Gastroesophageal sphincter (tissue), 4 donors: ENCODE measurements around the gene TMUB2. TPM values are rescaled to one million over a fixed set of nuclear protein-coding genes. Genes with fewer than 3 reads are reported as not detected.

Experiments
- ATAC-seq: fragments of 150-250 bp; one replicate; pipeline ENCODE4 v1.9.1; 2016; ENCODE audit warnings: mild to moderate bottlenecking, moderate library complexity
- H3K27ac ChIP-seq, 4 donors: fragments of 200-600 bp; sonication (generic) in 3 of 4; 1 replicate in 3 of 4; 2 replicates in 1 of 4; pipeline ENCODE4 v1.5.1; 2016 to 2019
- H3K27me3 ChIP-seq: fragments of 200-600 bp; sonication (generic); one replicate; pipeline ENCODE4 v1.5.1; 2019
- H3K36me3 ChIP-seq, 2 donors: fragments of 200-600 bp; sonication (generic); one replicate each; pipeline ENCODE4 v1.5.1; 2019; ENCODE audit warnings: control low read depth in 1 of 2
- H3K4me1 ChIP-seq, 3 donors: fragments of 200-600 bp; sonication (generic); 1 replicate in 2 of 3; 2 replicates in 1 of 3; pipeline ENCODE4 v1.5.1; 2016 to 2019; ENCODE audit warnings: control low read depth in 2 of 3
- H3K4me3 ChIP-seq, 2 donors: fragments of 200-600 bp; sonication (generic); one replicate each; pipeline ENCODE4 v1.5.1; 2019; ENCODE audit warnings: mild to moderate bottlenecking in 1 of 2, moderate library complexity in 1 of 2
- H3K9me3 ChIP-seq, 3 donors: fragments of 200-600 bp; sonication (generic); one replicate each; pipeline ENCODE4 v1.5.1; 2017 to 2019; ENCODE audit warnings: control low read depth in 2 of 3
- EP300 ChIP-seq: sonication (generic); formaldehyde crosslinking; IDR thresholded peaks from one replicate; pipeline ENCODE4 v1.6.1; 2017; ENCODE audit warnings: antibody characterized with exemption, mild to moderate bottlenecking
- POLR2A ChIP-seq, 2 donors: fragments of 450-650 bp; IDR thresholded peaks; one replicate each; pipeline ENCODE4 v1.6.1; 2017; ENCODE audit warnings: antibody characterized with exemption in 2 of 2, mild to moderate bottlenecking in 2 of 2, moderate library complexity in 1 of 2
- POLR2AphosphoS5 ChIP-seq: sonication (generic); formaldehyde crosslinking; IDR thresholded peaks from one replicate; pipeline ENCODE4 v1.6.1; 2017; ENCODE audit warnings: antibody characterized with exemption
- WGBS, 2 donors: methylation state at CpG; one replicate each; pipeline ENCODE4 v1.1.5; 2018; ENCODE audit warnings: low coverage in 1 of 2; 5-methylcytosine and 5-hydroxymethylcytosine counted together
- total RNA-seq, 4 donors: library from RNA; depleted of rRNA; stranded (reverse); fragments of >200 nt; gene quantifications; one replicate each; pipeline ENCODE4 v1.1.0, GENCODE V29; 2016
- TF ChIP-seq, protein P1 (sequence below), 4 experiments: fragments of 200-600 bp in 2 of 4; fragments of 450-650 bp in 2 of 4; sonication (generic) in 1 of 4; IDR thresholded peaks; one replicate each; pipeline ENCODE4 v1.5.1; 2017 to 2019; ENCODE audit warnings: antibody characterized with exemption in 4 of 4, mild to moderate bottlenecking in 2 of 4, moderate library complexity in 2 of 4

Gene TMUB2
- total RNA-seq, 4 donors from 2014 or later: 28.3 to 36.1 (median 29.8) TPM

DNA sequence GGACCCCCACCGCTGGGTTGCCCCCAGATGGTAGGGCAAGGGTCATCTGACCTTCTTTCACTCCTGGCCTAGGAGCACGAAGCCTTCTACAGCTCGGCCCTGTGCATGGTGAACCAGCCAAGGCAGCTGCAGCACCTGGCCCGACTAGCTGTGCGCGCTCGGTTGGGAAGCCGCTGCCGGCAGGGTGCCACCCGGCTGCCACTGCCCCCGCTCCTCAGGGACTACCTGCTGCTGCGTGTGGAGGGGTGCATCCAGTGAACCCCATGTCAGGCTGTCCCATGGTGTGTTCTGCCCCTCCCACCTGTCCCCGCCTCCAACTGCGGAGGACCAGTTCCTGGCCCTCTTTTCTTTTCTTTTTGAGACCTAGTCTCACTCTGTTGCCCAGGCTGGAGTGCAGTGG is 8.6 kb upstream of the TMUB2 start:
- no peak overlapping the region for H3K27ac ChIP-seq
- H3K9me3 ChIP-seq: no peaks in the 10 kb centered on the region
- H3K27me3 ChIP-seq: no peaks in the 10 kb centered on the region
- no peaks in the 10 kb centered on the region for H3K4me1 ChIP-seq
- peaks cover 0 to 65% of the 10 kb centered on the region in 2 donors for H3K36me3 ChIP-seq
- ATAC-seq: no peak
- H3K4me3 ChIP-seq: no peak overlapping the region
- 97% methylated on average over 11 of the region's 14 CpGs; no CpG with 5 or more reads in 1 of the 2 donors for WGBS, 2 donors
- no peak for TF ChIP-seq POLR2AphosphoS5
- TF ChIP-seq, protein P1, sequence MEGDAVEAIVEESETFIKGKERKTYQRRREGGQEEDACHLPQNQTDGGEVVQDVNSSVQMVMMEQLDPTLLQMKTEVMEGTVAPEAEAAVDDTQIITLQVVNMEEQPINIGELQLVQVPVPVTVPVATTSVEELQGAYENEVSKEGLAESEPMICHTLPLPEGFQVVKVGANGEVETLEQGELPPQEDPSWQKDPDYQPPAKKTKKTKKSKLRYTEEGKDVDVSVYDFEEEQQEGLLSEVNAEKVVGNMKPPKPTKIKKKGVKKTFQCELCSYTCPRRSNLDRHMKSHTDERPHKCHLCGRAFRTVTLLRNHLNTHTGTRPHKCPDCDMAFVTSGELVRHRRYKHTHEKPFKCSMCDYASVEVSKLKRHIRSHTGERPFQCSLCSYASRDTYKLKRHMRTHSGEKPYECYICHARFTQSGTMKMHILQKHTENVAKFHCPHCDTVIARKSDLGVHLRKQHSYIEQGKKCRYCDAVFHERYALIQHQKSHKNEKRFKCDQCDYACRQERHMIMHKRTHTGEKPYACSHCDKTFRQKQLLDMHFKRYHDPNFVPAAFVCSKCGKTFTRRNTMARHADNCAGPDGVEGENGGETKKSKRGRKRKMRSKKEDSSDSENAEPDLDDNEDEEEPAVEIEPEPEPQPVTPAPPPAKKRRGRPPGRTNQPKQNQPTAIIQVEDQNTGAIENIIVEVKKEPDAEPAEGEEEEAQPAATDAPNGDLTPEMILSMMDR (IDR thresholded peaks at IDR 0.05): no peak

DNA sequence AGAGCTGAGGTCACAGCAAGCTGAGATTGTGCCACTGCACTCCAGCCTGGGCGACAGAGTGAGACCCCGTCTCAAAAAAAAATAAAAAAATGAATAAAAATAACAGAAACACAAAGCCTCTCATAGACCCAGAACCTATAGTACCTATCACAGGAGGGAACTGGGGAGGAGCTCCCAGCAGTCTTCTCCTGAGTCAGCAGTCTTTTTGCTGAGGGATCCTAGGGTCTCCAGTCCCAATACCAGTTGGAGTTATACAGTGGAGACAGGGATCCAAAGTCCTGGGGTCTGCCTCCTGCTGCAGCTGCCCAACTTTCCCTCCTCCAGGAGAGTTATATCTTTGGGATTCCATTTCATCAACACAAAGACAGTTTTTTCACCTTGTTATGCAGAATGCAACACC is 3.7 kb upstream of the TMUB2 start:
- Histone ChIP-seq H3K4me1 (peaks cover 3 to 32% (median 8%) of the 10 kb centered on the region in 3 donors), H3K27ac (no peak overlapping the region), H3K27me3 (no peaks in the 10 kb centered on the region), H3K4me3 (no peak overlapping the region), H3K36me3 (peaks cover 0 to 32% of the 10 kb centered on the region in 2 donors), H3K9me3 (no peaks in the 10 kb centered on the region)
- 94 to 100% methylated on average over 2 of the region's 2 CpGs for WGBS, 2 donors
- TF ChIP-seq EP300: no peak
- TF ChIP-seq POLR2AphosphoS5: no peak
- TF ChIP-seq, protein P1 (IDR thresholded peaks at IDR 0.05): no peak
- no peak for TF ChIP-seq POLR2A (IDR thresholded peaks at IDR 0.05)
- no peak for ATAC-seq

DNA sequence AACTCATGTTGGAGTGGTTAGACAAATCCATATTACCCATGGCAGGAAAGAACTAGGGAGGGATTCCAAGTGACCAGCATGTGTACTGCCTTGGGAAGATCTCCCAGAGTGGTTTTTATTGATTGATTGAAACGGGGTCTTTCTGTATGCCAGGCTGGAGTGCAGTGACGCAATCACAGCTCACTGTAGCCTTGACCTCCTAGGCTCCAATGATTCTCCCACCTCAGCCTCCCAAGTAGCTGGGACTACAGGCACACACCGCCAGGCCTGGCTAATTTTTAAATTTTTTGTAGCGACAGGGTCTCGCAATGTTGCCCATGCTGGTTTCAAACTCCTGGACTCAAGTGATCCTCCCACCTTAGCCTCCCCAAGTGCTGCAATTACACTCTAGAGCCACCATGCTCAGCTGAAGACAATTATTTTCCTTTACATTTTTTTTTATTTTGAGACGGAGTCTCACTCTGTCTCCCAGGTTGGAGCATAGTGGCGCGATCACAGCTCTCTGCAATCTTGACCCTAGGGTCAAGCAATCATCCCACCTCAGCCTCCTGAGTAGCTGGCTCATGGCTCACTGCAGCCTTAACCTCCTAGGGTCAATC is 2.5 kb upstream of the TMUB2 start:
- H3K27ac ChIP-seq: no peak overlapping the region
- 86 to 87% methylated on average over 5 to 8 of the region's 8 CpGs for WGBS, 2 donors
- no peaks in the 10 kb centered on the region for H3K27me3 ChIP-seq
- H3K36me3 ChIP-seq: peaks cover 0 to 26% of the 10 kb centered on the region in 2 donors
- no peaks in the 10 kb centered on the region for H3K9me3 ChIP-seq
- TF ChIP-seq EP300 (no peak), POLR2A (IDR thresholded peaks at IDR 0.05) (no peak), POLR2AphosphoS5 (no peak)
- TF ChIP-seq, protein P1 (IDR thresholded peaks at IDR 0.05): no peak
- no peak overlapping the region for H3K4me3 ChIP-seq
- ATAC-seq: no peak
- H3K4me1 ChIP-seq: peaks cover 3 to 45% (median 15%) of the 10 kb centered on the region in 3 donors

DNA sequence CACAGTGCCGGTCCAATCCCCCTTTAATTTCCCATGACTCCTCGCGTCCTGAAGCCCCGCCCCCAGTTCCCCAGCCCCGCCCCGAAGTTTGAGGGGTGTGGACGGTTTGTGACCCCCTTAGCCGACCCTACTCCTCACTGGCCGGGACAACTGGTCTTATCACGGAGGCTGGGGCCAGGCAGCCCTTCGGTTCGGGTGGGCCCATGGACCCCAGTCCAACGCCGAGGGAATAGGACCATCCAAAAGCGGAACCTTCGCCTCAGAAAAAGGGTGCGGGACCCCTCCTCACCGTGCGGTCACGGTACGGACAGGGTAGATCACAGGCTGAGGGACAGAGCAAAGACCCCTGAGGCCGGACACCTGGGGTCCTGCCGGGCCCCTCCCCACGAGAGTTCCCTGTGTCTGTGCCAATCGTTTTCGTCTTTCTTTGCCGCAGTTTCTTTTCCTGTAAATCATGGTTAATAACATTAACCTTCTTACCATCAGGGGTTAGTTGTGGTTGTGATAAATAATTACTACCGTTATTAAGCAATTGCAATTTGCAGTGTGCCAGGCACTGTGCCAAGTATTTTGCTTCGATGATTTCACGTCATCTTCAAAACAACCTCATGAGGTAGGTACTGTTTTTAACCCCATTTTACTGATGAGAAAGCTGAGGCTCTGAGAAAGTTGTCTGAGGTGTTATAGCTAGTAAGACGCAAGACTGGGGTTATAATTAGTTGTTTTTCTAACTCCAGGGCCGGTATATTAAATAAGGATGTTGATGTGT is 543 bp downstream of the TMUB2 start:
- peak; percentile 73 for ATAC-seq
- Histone ChIP-seq H3K4me1 (peaks cover 3 to 51% (median 15%) of the 10 kb centered on the region in 3 donors), H3K4me3 (peak overlapping the region; percentile 74 to 89), H3K36me3 (peaks cover 0 to 42% of the 10 kb centered on the region in 2 donors), H3K27ac (peak overlapping the region; percentile 94 to 99 (median 97)), H3K9me3 (no peaks in the 10 kb centered on the region), H3K27me3 (no peaks in the 10 kb centered on the region)
- WGBS, 2 donors: 3 to 7% methylated on average over 9 to 11 of the region's 32 CpGs
- TF ChIP-seq POLR2AphosphoS5: no peak
- TF ChIP-seq, protein P1 (IDR thresholded peaks at IDR 0.05): peak in 1 of 4 experiments; percentile 1
- no peak for TF ChIP-seq POLR2A (IDR thresholded peaks at IDR 0.05)
- no peak for TF ChIP-seq EP300
